SH-SY5Y (cell line): ENCODE data around the gene DTNBP1.

Source experiments
- GATA2 ChIP-seq: IDR thresholded peaks from 2 replicates; pipeline ENCODE4 v1.6.1; 2011; ENCODE audit warnings: mild to moderate bottlenecking, low read depth, low read length
- GATA3 ChIP-seq: IDR thresholded peaks from 2 replicates; pipeline ENCODE4 v1.6.1; 2011; ENCODE audit warnings: low read depth, mild to moderate bottlenecking, low read length, moderate library complexity

DTNBP1 gene

DNA sequence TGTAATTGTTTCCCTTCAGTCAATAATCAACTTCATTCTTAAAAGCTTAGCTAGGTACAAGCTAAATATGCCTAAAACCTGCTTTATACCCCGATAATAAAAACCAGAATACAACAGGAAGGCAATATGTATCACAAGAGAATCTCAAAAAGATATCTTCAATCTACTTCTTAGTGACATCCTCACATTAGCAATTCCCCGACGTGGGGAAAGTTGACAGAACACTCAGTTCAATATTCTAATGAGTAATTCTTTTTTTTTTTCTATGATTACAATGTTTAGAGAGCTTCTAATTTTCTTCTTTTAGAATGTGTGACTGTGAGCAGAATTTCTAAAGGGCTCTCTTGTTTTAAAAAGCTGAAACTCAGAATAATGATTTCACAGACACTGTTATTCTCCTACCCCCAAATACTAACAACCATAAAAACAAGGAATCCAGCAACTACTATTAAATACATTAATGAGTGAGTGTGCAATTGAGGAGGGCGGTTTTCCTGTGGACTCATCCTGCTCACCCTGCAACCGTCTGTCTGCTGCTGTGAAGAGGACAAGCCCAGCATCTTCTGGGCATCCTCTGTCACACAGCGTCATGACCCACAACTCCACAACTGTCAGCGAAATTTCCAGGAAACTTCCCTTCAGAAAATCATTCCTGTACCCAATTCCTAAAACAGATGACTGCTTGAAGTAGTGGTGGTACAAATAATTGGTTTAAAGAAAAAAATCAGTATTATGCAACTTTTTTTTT lies 68.1 kb downstream of the DTNBP1 start:
- TF ChIP-seq GATA2 (no peak), GATA3 (no peak)

DNA sequence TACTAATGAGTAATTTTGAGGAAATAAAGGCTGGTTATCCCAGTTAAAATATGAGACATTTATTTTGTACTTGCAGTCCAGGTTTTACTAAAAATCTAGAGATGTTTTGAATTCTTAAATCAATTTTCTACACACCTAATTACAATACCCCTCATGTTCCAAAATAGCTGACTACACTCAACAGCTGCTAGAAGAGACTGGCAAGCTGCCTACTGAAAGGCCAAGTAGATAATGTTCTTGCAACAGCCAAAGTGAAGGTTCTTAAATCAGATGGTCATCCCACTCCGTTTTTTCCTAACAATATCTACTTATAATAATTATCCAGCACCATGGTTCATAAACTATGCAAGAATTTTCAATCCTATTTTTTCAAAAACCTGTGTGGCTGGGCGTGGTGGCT lies 69.0 kb downstream of the DTNBP1 start:
- TF ChIP-seq GATA2 = no peak
- TF ChIP-seq GATA3 = no peak

DNA sequence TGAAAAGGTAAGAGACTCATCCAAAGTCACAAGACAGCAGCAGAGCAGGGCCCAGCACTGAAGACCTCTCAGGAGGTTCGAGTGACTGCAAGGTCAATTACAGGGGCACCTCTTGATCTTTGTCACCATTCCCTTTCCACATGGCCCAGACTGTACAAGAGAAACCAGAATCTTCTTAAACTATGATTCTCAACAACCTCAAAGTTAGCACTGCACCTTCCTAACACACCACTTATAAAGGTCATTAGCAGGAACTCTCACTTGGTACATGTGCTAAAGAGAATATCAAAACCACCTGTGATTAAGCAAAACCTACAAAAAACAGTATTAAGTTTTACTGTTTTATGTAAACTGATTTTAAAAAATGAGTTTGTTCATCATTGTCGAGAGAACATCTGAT lies 70.2 kb downstream of the DTNBP1 start:
- TF ChIP-seq GATA3 (no peak), GATA2 (no peak)

DNA sequence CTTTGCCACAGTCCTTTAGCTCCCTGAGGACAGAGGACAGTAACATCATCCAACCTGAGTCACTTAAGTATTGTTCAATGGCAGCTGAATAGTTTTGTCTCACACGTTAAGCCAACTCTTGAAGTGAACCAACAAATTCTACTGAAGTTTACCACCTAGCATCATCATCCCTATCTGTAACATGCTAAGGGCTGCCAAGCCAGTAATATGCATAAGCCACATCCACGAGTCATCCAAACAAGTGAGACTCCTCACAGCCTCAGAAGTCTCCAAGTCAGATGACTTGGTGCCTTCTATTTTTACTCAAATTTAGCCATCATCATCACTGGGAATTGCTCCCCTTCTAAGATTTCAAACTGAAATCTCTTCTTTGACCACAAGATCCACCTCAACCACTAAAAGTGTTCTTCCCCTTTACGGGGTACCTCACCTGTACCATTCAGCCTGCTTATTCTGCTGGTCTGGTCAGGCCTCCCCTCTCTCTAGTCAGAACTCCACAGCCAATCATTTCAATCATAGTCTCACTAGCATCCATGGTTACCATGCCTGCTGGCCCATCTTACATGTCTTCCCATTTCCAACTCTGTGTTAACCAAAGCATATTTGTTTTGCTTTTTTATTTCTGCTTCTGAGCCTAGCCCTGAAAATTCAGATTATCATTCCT lies 73.7 kb downstream of the DTNBP1 start:
- TF ChIP-seq GATA2 = no peak
- TF ChIP-seq GATA3 = no peak

DNA sequence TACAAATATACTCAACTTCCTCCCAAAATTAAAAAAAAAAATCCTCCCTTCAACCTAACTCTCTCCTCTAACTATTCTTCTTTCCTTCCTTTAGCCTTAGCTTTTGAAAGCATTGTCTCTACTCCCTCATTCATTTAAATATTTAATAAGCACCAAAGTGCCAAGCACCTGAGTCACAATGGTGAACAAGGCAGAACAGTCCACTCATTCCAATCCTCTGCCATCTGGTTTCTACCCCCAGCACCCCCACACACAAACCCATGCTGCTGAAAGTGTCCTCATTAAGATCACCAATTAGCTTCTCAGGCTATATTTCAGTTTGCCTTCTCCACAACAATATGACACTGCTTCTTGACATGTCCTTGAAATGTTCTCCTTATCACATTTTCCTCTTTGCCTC lies 76.3 kb downstream of the DTNBP1 start:
- TF ChIP-seq GATA2 = no peak
- TF ChIP-seq GATA3 = no peak

DNA sequence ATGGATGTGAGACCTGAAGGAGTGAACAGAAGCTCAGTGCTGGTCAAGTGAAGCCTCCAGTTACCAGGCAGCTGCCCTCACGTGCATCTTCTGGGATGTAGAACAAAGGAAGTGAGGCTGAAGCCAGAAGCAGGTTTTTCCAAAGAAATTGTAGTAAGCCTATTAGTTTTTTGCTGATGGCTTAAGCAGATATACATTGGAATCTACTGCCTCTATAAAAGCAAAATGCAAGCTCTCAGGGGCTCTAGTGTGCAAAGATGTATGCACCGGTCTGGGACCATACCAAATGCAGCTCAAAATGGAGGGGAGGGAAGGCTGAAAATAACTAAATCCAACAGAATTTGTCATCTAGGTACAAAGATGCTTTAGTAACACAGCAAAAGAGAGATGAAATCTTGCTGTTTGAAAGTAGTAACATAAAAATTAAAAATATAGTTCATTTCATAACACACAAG lies 77.0 kb downstream of the DTNBP1 start:
- no peak for TF ChIP-seq GATA2
- TF ChIP-seq GATA3 = no peak

DNA sequence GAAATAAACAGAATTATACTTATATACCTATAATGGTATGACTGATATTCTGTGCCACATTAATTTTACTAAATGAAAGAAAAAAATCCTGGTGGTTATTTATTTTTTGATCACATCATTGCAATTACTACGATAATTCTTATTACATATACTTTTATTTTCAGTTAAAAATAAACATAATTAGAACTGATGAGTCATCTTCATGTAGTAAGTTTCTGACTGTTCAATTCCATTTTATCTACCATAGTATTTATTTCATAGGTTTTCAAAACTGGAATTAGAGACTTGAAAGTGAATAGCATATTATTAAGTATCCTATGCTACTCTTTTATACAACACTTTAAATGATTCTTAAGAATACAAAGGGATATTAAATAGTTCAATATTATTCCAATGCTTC lies 80.3 kb downstream of the DTNBP1 start:
- TF ChIP-seq GATA2 (no peak), GATA3 (no peak)

DNA sequence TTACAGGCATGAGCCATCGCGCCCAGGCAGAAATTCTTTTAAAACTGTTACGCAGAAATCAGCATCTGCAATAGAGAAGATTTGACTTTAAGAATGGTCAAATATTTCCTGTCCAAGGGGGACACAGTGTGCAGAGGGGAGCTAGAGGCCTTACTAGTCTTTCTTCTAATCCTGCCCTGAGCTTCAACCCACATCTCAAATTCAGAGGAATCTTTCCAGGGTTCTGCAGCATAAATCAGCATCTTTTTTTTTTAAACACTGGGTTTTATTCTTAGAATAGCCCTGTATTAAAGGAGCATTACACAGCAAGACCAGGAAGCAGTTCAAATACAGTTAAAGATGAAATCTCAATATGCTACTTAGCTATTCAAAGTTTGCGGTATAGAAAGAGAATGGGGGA lies 81.1 kb downstream of the DTNBP1 start:
- TF ChIP-seq GATA2 (no peak), GATA3 (no peak)

DNA sequence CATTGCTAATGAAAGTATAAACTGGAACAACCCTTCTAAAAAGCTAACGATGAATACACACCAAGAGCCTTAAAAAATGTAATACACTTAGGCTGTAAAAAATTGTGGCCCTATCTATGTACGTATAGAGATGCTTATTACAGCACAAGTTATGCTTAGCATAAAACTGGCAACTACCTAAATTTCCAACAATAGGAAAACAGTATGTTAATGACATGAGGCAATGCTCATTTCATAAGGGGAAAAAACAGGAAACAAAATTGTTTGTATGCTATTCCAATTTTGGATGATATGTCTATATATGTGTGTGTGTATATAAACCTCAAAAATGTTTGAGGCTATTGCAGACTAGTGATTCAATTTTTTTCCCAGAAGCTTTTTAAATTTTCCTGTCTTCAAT lies 82.5 kb downstream of the DTNBP1 start:
- TF ChIP-seq GATA3 (no peak), GATA2 (no peak)

DNA sequence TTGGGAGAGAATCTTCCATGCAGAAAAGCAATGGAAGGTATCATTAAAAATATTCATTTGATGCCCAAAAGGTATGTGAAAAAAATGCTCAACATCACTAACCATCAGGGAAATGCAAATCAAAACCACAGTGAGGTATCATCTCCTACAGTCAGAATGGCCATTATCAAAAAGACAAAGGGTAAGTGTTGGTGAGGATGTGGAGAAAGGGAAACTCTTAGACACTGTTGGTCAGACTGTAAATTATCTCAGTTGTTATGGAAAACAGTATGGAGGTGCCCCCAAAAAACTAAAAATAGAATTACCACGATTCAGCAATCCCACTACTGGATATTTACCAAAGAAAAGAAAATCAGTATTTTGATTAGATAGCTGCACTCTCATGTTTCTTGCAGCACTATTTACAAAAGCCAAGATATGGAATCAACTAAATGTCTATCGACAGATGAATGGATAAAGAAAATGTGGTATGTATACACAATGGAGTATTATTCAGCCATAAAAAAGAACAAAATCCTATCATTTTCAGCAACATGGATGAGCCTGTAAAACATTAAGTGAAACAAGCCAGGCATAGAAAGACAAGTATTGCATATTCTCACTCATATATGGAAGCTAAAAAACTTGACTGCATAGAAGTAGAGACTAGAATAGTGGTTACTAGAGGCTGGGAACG lies 84.0 kb downstream of the DTNBP1 start:
- TF ChIP-seq GATA2 (no peak), GATA3 (no peak)

DNA sequence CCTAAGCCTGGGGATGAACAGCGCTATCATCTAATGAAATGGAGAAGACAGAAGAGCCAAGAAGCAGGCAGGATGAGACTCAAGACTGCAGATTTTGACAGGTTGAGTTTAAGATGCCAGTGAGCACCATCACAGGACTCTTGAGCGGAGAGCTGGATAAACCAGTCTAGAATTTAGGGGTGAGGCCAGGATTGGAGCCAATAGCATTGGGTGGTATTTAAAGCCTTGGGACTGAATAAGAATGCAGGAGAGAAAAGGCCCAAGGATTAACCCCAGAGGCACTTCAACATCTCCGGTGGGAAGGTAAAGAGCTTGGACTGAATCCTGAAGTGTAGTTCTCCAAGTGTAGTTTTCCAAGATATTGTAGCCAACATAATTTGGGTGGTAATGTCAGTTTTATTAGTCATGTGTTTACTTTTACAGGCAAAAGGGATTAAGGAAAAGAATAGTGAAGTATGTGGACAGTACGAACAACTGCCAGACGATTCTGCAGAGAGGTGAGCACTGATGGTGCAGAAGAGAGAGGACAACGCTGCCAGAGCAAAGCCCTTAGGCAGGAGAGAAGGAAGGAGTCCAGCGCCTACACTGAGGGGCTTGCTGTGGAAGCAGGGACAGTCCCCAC lies 85.2 kb downstream of the DTNBP1 start:
- TF ChIP-seq GATA3 = no peak
- no peak for TF ChIP-seq GATA2

DNA sequence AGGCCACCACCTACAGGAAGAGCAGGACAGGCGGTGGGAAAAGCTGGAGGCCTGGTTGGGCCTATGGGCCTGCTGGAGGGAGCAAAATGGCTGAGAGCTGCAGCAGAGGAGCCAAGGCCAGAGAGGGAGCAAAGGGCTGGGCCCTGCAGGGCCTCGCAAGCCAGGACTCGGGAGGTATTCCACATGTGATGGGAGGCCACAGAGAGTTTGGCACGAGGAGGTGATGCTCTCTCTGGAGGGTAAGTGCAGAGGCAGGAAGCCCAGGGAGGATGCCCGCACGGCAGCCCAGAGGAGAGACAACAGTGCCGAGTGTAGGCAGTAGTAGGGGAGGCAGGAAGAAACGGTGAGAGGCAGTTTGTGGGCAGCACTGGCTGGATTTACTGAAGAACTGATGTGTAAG lies 85.7 kb downstream of the DTNBP1 start:
- no peak for TF ChIP-seq GATA3
- TF ChIP-seq GATA2 = no peak

DNA sequence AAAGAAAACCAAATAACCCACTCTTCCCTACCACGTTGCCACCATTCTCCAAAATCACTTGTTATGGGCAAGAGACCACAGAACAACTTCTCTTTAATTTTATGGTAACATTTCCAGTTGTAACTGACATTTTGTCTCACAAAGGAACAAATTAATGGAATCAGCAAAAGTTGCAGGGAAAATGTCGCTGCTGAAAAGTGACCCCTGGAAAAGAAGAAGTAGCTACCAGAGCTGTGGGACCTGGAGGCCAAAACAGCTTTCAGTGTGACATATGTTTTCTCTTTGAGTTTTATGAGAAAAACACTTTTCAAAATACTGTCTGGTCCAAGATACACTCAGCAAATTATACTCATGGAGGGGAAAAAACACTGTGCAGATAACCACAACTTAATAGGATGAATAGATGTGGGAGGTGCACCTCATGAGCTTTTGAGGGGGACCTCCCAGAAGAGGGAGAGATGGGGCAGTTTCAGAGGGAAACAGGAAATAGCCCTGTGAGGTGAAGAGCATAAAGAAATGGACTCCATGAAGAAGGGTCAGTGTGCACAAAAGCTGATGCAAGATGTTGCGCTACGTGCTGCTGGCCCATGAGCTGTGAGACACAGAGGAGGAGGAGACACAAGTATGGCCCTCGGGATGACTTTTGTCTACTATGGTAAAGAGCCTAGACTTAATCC lies 87.3 kb downstream of the DTNBP1 start:
- TF ChIP-seq GATA2 (no peak), GATA3 (no peak)

DNA sequence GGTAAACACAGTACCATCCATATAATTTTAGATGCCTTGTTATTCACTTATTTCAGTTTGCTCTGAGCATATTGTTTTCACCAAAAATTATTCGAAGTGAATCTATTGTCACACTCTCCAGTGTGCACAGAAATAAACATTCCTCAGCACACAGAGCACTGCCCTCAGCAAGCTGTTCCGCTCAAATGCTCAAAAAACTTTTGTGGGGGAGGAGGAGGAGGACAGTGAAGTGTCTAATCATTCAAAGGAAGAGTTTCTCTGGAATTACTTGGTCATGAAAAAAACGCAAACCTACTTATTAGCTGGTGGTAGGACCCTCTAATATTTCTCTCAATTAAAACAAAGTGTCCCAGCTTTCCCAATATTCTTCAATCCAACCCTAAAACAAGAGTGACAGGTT lies 88.3 kb downstream of the DTNBP1 start:
- TF ChIP-seq GATA3 (no peak), GATA2 (no peak)

DNA sequence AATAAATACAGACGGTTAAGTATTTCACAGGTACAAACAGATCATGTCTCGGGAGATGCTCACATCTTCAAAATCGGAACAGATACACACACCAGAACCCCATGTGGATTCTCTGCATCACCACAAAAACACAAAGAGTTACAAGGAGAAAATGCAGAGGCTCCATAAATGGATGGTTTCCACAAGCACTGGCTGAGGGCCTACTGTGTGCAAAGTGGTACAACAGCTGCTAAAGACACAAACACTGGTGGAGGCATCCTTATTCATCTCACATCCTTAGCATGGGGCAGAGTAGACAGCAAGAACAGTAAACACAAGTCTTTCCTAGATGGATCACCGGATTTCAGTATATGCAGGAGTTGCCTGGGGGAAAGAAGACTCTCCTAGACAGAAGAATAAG lies 88.8 kb downstream of the DTNBP1 start:
- TF ChIP-seq GATA2 = no peak
- TF ChIP-seq GATA3 = no peak
